Endothelial cell of umbilical vein (primary cell): ENCODE measurements around the gene SLC27A4. TPM values are rescaled to one million over a fixed set of nuclear protein-coding genes. Genes with fewer than 3 reads are reported as not detected.

ENCODE experiments used
- BruUV-seq: library from RNA; stranded (reverse); fragments of 400-500 nt; replicated peaks from 2 replicates; lab custom pipeline; 2021; lab: Mats Ljungman, UMichigan
- CTCF ChIA-PET: fragments of 300-600, 350-600 bp; sonication (Branson Sonifier 250); formaldehyde crosslinking; loops from one replicate; lab custom pipeline; 2021; ENCODE audit warnings: antibody characterized with exemption, inconsistent platforms; lab: Charles Lee
- POLR2A ChIA-PET: fragments of 300-600, 350-600 bp; sonication (Branson Sonifier 250); formaldehyde crosslinking; loops from one replicate; lab custom pipeline; 2021; ENCODE audit warnings: antibody characterized with exemption, inconsistent platforms; lab: Charles Lee
- DNase-seq: peaks from one replicate; pipeline ENCODE4 v3.0.0-alpha.2; 2011; ENCODE audit warnings: low read depth, low spot score
- FAIRE-seq: peaks from 2 replicates; lab custom pipeline; 2011; peaks lifted over from hg19 to GRCh38; lab: Jason Lieb, UNC
- H2AFZ ChIP-seq: 2 replicates; pipeline ENCODE4 v1.6.0; 2012; ENCODE audit warnings: low read depth, low read length, control low read depth, inconsistent platforms
- H3K27ac ChIP-seq: 2 replicates; pipeline ENCODE4 v1.5.1; 2011; ENCODE audit warnings: low read depth, mild to moderate bottlenecking, control low read depth, low read length, moderate library complexity; ENCODE audit not compliant: insufficient read depth
- H3K27me3 ChIP-seq, 2 experiments: 2 replicates each; pipeline versions ENCODE4 v1.6.0 to v1.6.1; 2011; ENCODE audit warnings: low read length in 2 of 2, mixed read lengths in 1 of 2; ENCODE audit not compliant: control insufficient read depth in 2 of 2, insufficient read depth in 2 of 2
- H3K36me3 ChIP-seq, 2 experiments: 2 replicates in 1 of 2; 3 replicates in 1 of 2; pipeline ENCODE4 v1.5.1; 2011; ENCODE audit warnings: low read length in 2 of 2, mild to moderate bottlenecking in 1 of 2, moderate library complexity in 1 of 2; ENCODE audit not compliant: control insufficient read depth in 2 of 2, insufficient read depth in 2 of 2; ENCODE audit errors: extremely low read depth in 1 of 2
- H3K4me1 ChIP-seq: 3 replicates; pipeline ENCODE4 v1.5.1; 2011; ENCODE audit warnings: mild to moderate bottlenecking, low read length; ENCODE audit not compliant: control insufficient read depth, insufficient read depth; ENCODE audit errors: extremely low read depth
- H3K4me2 ChIP-seq: 2 replicates; pipeline ENCODE4 v1.6.1; 2011; ENCODE audit warnings: low read length, control low read depth, mixed read lengths; ENCODE audit not compliant: insufficient read depth
- H3K4me3 ChIP-seq, 3 experiments: fragments of 200-600 bp in 1 of 3; sonication (generic), shearing (Covaris generic) in 1 of 3; replicated peaks in 1 of 3; 2 replicates each; pipeline ENCODE4 v1.5.1; 2011 to 2016; ENCODE audit warnings: control low read depth in 3 of 3, low read length in 3 of 3, mild to moderate bottlenecking in 2 of 3, inconsistent platforms in 1 of 3, low read depth in 1 of 3, moderate library complexity in 1 of 3; ENCODE audit not compliant: insufficient read depth in 1 of 3
- H3K79me2 ChIP-seq: 2 replicates; pipeline ENCODE4 v1.6.0; 2012; ENCODE audit warnings: low read length, inconsistent platforms; ENCODE audit not compliant: control insufficient read depth, insufficient read depth
- H3K9ac ChIP-seq: replicated peaks from 2 replicates; pipeline ENCODE3; 2011; ENCODE audit warnings: low read length, control low read depth; ENCODE audit not compliant: insufficient read depth; ENCODE audit errors: extremely low read depth
- H3K9me1 ChIP-seq: replicated peaks from 3 replicates; pipeline ENCODE4 v1.6.0; 2011; ENCODE audit warnings: mild to moderate bottlenecking, low read length; ENCODE audit not compliant: control insufficient read depth, insufficient read depth; ENCODE audit errors: extremely low read depth
- H3K9me3 ChIP-seq: replicated peaks from 2 replicates; pipeline ENCODE4 v1.5.1; 2012; ENCODE audit warnings: low read length, inconsistent platforms; ENCODE audit not compliant: control insufficient read depth, insufficient read depth
- H4K20me1 ChIP-seq: replicated peaks from 2 replicates; pipeline ENCODE3; 2011; ENCODE audit warnings: mild to moderate bottlenecking, low read length; ENCODE audit not compliant: control insufficient read depth, insufficient read depth; ENCODE audit errors: extremely low read depth
- EZH2 ChIP-seq: IDR thresholded peaks from 2 replicates; pipeline ENCODE4 v1.6.1; 2012; ENCODE audit warnings: borderline replicate concordance, low read depth, mild to moderate bottlenecking, moderate library complexity, low read length, inconsistent platforms; ENCODE audit not compliant: severe bottlenecking
- FOS ChIP-seq: IDR thresholded peaks from 2 replicates; pipeline ENCODE4 v1.6.1; 2011; ENCODE audit warnings: mild to moderate bottlenecking, low read length, moderate library complexity, borderline replicate concordance; ENCODE audit not compliant: insufficient read depth
- GATA2 ChIP-seq: IDR thresholded peaks from 2 replicates; pipeline ENCODE4 v1.7.0; 2011; ENCODE audit warnings: low read depth, mild to moderate bottlenecking, moderate library complexity, mixed read lengths, low read length; ENCODE audit not compliant: insufficient read length, insufficient read depth
- JUN ChIP-seq: IDR thresholded peaks from 2 replicates; pipeline ENCODE4 v1.6.1; 2011; ENCODE audit warnings: borderline replicate concordance, low read depth; ENCODE audit not compliant: insufficient read length, insufficient read depth
- MYC ChIP-seq: IDR thresholded peaks from one replicate; pipeline ENCODE4 v1.6.1; 2011; ENCODE audit warnings: mild to moderate bottlenecking, low read depth, low read length
- POLR2A ChIP-seq: IDR thresholded peaks from 2 replicates; pipeline ENCODE4 v1.6.1; 2012; ENCODE audit warnings: low read depth, mild to moderate bottlenecking, control low read depth, low read length
- POLR2AphosphoS5 ChIP-seq: IDR thresholded peaks from 2 replicates; pipeline ENCODE4 v1.6.1; 2012; ENCODE audit warnings: low read depth, mild to moderate bottlenecking, control low read depth, low read length, moderate library complexity; ENCODE audit not compliant: insufficient read depth
- dilution Hi-C: fragments of 300-500 bp; cut with MboI; formaldehyde crosslinking; loops from one replicate; pipeline ENCODE4 v1.15.0; 2019; ENCODE audit warnings: low sequenced_read_pairs; ENCODE audit not compliant: extremely low pct_ligation_motif_present
- intact Hi-C: fragments of 100-400 bp; cut with micrococcal nuclease; formaldehyde crosslinking; loops from one replicate; pipeline ENCODE4 v1.10.0; 2022
- polyA plus RNA-seq, 4 experiments: library from polyadenylated mRNA; depleted of rRNA in 3 of 4; stranded (reverse) in 3 of 4; unstranded in 1 of 4; fragments of >200 nt; gene quantifications; 2 replicates each; pipeline versions ENCODE4 v1.2.1 to v1.2.3, GENCODE V29; 2011 to 2012; ENCODE audit warnings: missing spikeins in 1 of 4
- total RNA-seq: library from RNA; stranded (reverse); gene quantifications from 2 replicates; pipeline ENCODE4 v1.2.3, GENCODE V29; 2021
- TF ChIP-seq, protein P1 (sequence below), 2 donors: IDR thresholded peaks; 1 replicate in 1 of 2; 2 replicates in 1 of 2; pipeline ENCODE4 v1.5.1; 2011; ENCODE audit warnings: low read length in 2 of 2, mild to moderate bottlenecking in 2 of 2, moderate library complexity in 2 of 2, control low read depth in 1 of 2, inconsistent platforms in 1 of 2, low read depth in 1 of 2; ENCODE audit not compliant: insufficient read depth in 1 of 2; ENCODE audit errors: extremely low read depth in 1 of 2
- TF ChIP-seq, protein P2 (sequence below): IDR thresholded peaks from 2 replicates; pipeline ENCODE4 v1.6.1; 2011; ENCODE audit not compliant: insufficient read depth, insufficient read length

Gene SLC27A4
- total and polyA plus RNA-seq, 2 donors (not counting 3 experiments of a cell fraction or from before 2014, with no cell fraction given) = 29.9 to 35.0 TPM

DNA sequence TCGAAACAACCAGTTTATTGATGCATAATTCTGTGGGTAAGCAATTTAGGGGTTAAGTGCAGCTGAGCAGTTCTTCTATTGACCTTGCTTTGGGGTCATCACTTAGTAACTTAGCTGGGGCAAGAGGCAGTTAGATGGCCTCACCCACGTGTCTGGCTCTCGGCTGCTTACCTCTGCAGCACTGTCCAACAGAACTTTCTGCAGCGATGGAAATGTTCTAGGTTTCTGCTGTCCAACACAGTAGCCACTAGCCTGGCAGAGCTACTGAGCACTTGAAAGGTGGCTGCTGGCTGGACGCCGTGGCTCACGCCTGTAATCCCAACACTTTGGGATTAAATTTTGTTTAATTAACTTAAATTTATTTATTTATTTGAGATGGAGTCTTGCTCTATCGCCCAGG, 17.8 kb downstream of the SLC27A4 start:
- no peak overlapping the region for H3K27ac ChIP-seq
- FAIRE-seq = no peak
- no peak overlapping the region for H3K9ac ChIP-seq
- POLR2A ChIA-PET = no interaction called here
- H3K79me2 ChIP-seq = no peaks in the 10 kb centered on the region
- H3K9me1 ChIP-seq = no peaks in the 10 kb centered on the region
- H3K9me3 ChIP-seq = no peaks in the 10 kb centered on the region
- peaks cover 11% of the 10 kb centered on the region for H3K4me1 ChIP-seq
- H3K4me3 ChIP-seq = no peak overlapping the region
- CTCF ChIA-PET = interaction anchor here (1.4 to 1.9 kb wide), 2 partner anchors 13 to 17 kb away, joined by 3 to 9 read pairs; partner anchors contain the start of gene URM1
- TF ChIP-seq, protein P1, sequence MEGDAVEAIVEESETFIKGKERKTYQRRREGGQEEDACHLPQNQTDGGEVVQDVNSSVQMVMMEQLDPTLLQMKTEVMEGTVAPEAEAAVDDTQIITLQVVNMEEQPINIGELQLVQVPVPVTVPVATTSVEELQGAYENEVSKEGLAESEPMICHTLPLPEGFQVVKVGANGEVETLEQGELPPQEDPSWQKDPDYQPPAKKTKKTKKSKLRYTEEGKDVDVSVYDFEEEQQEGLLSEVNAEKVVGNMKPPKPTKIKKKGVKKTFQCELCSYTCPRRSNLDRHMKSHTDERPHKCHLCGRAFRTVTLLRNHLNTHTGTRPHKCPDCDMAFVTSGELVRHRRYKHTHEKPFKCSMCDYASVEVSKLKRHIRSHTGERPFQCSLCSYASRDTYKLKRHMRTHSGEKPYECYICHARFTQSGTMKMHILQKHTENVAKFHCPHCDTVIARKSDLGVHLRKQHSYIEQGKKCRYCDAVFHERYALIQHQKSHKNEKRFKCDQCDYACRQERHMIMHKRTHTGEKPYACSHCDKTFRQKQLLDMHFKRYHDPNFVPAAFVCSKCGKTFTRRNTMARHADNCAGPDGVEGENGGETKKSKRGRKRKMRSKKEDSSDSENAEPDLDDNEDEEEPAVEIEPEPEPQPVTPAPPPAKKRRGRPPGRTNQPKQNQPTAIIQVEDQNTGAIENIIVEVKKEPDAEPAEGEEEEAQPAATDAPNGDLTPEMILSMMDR (IDR thresholded peaks at IDR 0.05; ENCODE audit: extremely low read depth in 1 of 2, insufficient read depth in 1 of 2, low read depth in 1 of 2, low read length in 2 of 2) = no peak
- intact Hi-C loops = no loop called here
- DNase-seq = no peak
- BruUV-seq = no TSS peak
- no peaks in the 10 kb centered on the region for H3K27me3 ChIP-seq
- no peaks in the 10 kb centered on the region for H4K20me1 ChIP-seq
- no peak overlapping the region for H3K4me2 ChIP-seq
- dilution Hi-C loops = no loop called here
- peaks cover 4 to 17% of the 10 kb centered on the region in 2 experiments for H3K36me3 ChIP-seq
- no peak overlapping the region for H2AFZ ChIP-seq

DNA sequence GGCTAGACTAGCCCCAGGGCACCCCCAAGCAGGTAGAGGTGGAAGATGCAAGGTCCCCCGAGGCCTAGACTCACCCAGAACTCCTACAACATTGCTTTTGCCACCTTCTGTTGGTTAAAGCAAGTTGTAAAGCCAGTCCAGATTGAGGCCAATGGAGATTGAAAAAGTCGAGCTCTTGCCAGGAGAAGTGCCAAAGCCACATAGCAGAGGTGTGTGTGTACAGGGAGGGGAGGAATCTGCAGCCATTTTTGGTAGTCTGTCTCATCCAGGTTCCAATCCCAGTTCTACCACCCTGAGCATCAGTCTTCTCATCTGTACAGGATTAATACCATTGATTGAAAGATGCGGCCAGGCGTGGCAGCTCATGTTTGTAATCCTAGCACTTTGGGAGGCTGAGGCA, 18.5 kb downstream of the SLC27A4 start:
- CTCF ChIA-PET = interaction anchor here (1.9 kb wide), 1 partner anchor 17 kb away, joined by 9 read pairs; no protein-coding TSS in a partner anchor
- intact Hi-C loops (no loop called here), dilution Hi-C loops (no loop called here)
- POLR2A ChIA-PET = no interaction called here
- Histone ChIP-seq H3K9ac (no peak overlapping the region), H3K9me1 (no peaks in the 10 kb centered on the region), H3K27me3 (no peaks in the 10 kb centered on the region), H3K27ac (no peak overlapping the region), H3K79me2 (no peaks in the 10 kb centered on the region), H3K4me2 (no peak overlapping the region), H3K4me3 (no peak overlapping the region), H2AFZ (no peak overlapping the region), H3K36me3 (peaks cover 4 to 14% of the 10 kb centered on the region in 2 experiments), H3K4me1 (peaks cover 11% of the 10 kb centered on the region), H4K20me1 (no peaks in the 10 kb centered on the region), H3K9me3 (no peaks in the 10 kb centered on the region)
- FAIRE-seq (peak; percentile 35), DNase-seq (no peak)
- no TSS peak for BruUV-seq
- TF ChIP-seq, protein P2, sequence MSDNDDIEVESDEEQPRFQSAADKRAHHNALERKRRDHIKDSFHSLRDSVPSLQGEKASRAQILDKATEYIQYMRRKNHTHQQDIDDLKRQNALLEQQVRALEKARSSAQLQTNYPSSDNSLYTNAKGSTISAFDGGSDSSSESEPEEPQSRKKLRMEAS = no peak
- TF ChIP-seq POLR2A = no peak
- no peak for TF ChIP-seq FOS
- TF ChIP-seq JUN = no peak
- no peak for TF ChIP-seq MYC
- no peak for TF ChIP-seq GATA2
- TF ChIP-seq POLR2AphosphoS5 = no peak
- TF ChIP-seq, protein P1 (IDR thresholded peaks at IDR 0.05; ENCODE audit: extremely low read depth in 1 of 2, insufficient read depth in 1 of 2, low read depth in 1 of 2, low read length in 2 of 2) = no peak
- TF ChIP-seq EZH2 = no peak
